Measurements from ENCODE around the gene RASGRF2.
A peak's percentile ranks its signal among the peaks of the same experiment; 100 is the strongest.

Gene RASGRF2

DNA sequence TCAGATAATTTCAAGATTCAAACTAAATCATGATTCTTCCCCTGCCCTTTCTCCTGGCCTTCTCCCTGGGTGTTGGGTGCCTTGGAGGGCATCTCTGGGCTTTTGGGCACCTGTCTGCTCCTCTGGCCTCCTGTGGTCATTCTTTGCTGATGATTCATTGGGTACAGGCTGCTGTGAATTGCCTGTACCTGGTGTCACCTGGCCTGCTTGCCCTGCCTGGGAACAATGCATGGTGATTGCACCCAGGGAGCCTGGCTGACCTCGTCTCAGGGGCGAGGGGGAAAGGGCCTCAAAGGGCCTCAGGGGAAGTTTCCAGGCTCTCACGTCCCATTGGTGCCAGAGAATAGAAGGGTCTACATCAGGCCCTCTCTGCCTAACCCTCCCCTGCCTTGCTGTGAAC is 252.9 kb downstream of the RASGRF2 start:
- TF ChIP-seq TCF12 (IDR thresholded peaks at IDR 0.05; ENCODE audit: low read depth), result 0 out of 2 replicates have a peak, but pooled peaks have one; percentile 31
- TF ChIP-seq EGR1 (IDR thresholded peaks at IDR 0.05), result no peak
- TF ChIP-seq FOXM1 (IDR thresholded peaks at IDR 0.05; ENCODE audit: borderline replicate concordance, low read depth), result no peak
- no peak for TF ChIP-seq ZBTB7A (IDR thresholded peaks at IDR 0.05; ENCODE audit: low read depth)
- TF ChIP-seq, protein P1, sequence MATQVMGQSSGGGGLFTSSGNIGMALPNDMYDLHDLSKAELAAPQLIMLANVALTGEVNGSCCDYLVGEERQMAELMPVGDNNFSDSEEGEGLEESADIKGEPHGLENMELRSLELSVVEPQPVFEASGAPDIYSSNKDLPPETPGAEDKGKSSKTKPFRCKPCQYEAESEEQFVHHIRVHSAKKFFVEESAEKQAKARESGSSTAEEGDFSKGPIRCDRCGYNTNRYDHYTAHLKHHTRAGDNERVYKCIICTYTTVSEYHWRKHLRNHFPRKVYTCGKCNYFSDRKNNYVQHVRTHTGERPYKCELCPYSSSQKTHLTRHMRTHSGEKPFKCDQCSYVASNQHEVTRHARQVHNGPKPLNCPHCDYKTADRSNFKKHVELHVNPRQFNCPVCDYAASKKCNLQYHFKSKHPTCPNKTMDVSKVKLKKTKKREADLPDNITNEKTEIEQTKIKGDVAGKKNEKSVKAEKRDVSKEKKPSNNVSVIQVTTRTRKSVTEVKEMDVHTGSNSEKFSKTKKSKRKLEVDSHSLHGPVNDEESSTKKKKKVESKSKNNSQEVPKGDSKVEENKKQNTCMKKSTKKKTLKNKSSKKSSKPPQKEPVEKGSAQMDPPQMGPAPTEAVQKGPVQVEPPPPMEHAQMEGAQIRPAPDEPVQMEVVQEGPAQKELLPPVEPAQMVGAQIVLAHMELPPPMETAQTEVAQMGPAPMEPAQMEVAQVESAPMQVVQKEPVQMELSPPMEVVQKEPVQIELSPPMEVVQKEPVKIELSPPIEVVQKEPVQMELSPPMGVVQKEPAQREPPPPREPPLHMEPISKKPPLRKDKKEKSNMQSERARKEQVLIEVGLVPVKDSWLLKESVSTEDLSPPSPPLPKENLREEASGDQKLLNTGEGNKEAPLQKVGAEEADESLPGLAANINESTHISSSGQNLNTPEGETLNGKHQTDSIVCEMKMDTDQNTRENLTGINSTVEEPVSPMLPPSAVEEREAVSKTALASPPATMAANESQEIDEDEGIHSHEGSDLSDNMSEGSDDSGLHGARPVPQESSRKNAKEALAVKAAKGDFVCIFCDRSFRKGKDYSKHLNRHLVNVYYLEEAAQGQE (IDR thresholded peaks at IDR 0.05; ENCODE audit: low read depth), result no peak

DNA sequence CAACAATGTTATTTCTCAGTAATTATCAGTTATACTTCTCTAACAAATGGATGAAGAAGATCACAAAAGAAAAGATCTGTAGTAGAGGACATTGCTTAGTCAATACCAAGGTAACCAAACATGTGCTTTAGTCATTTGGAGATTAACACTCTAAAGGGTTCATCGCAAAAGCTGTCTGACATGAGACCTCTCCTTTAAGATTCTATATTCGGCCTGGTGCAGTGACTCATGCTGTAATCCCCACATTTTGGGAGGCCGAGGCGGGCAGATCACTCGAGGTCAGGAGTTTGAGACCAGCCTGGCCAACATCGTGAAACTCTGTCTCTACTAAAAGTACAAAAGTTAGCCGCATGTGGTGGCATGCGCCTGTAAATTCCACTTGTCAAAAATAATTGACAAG is 254.7 kb downstream of the RASGRF2 start:
- no peak for TF ChIP-seq FOXM1 (IDR thresholded peaks at IDR 0.05; ENCODE audit: borderline replicate concordance, low read depth)
- TF ChIP-seq, protein P2, sequence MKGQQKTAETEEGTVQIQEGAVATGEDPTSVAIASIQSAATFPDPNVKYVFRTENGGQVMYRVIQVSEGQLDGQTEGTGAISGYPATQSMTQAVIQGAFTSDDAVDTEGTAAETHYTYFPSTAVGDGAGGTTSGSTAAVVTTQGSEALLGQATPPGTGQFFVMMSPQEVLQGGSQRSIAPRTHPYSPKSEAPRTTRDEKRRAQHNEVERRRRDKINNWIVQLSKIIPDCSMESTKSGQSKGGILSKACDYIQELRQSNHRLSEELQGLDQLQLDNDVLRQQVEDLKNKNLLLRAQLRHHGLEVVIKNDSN (IDR thresholded peaks at IDR 0.05), result no peak
- TF ChIP-seq CREB1 (IDR thresholded peaks at IDR 0.05; ENCODE audit: low read depth), result no peak
- TF ChIP-seq ZBTB7A (IDR thresholded peaks at IDR 0.05; ENCODE audit: low read depth), result no peak
- no peak for TF ChIP-seq YY1 (IDR thresholded peaks at IDR 0.05; ENCODE audit: low read depth)
- no peak for TF ChIP-seq CEBPB (IDR thresholded peaks at IDR 0.05)
- no peak for TF ChIP-seq NFIC (IDR thresholded peaks at IDR 0.05)
- TF ChIP-seq, protein P1 (IDR thresholded peaks at IDR 0.05; ENCODE audit: low read depth), result no peak
- no peak for TF ChIP-seq TCF12 (IDR thresholded peaks at IDR 0.05; ENCODE audit: low read depth)
- TF ChIP-seq EGR1 (IDR thresholded peaks at IDR 0.05), result no peak
- no peak for TF ChIP-seq EP300 (IDR thresholded peaks at IDR 0.05; ENCODE audit: borderline replicate concordance)
- TF ChIP-seq, protein P3, sequence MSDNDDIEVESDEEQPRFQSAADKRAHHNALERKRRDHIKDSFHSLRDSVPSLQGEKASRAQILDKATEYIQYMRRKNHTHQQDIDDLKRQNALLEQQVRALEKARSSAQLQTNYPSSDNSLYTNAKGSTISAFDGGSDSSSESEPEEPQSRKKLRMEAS (IDR thresholded peaks at IDR 0.05), result no peak
- no peak for TF ChIP-seq TEAD4 (IDR thresholded peaks at IDR 0.05)
- TF ChIP-seq RAD21 (IDR thresholded peaks at IDR 0.05; ENCODE audit: low read depth), result no peak

DNA sequence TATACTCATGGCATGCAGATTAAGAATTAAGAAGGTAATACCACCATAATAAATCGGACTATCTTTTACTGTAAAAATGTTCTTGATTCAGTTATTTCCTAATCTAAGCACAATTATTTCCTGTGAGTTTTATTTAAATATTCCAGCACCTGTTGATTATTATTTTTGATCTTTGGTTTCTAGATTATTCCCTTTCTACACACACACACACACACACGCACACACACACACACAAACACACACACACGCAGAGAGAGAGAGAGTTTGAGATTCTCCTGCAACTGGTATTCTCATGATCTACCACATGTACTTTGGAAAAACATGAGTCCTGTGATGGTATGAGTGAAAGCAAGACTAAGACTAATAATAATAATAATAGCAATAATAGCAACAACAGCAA is 256.0 kb downstream of the RASGRF2 start:
- TF ChIP-seq, protein P3 (IDR thresholded peaks at IDR 0.05), result no peak
- TF ChIP-seq, protein P2 (IDR thresholded peaks at IDR 0.05), result no peak
- no peak for TF ChIP-seq TCF12 (IDR thresholded peaks at IDR 0.05; ENCODE audit: low read depth)

GRCh38 chr5:81219389-81219788 is 259.2 kb downstream of the RASGRF2 start:
- TF ChIP-seq, protein P1 (IDR thresholded peaks at IDR 0.05; ENCODE audit: low read depth), result no peak
- TF ChIP-seq RAD21 (IDR thresholded peaks at IDR 0.05; ENCODE audit: low read depth) (no peak), TEAD4 (IDR thresholded peaks at IDR 0.05) (no peak), TAF1 (IDR thresholded peaks at IDR 0.05; ENCODE audit: low read depth) (no peak), EGR1 (IDR thresholded peaks at IDR 0.05) (no peak), YY1 (IDR thresholded peaks at IDR 0.05; ENCODE audit: low read depth) (no peak), CEBPB (IDR thresholded peaks at IDR 0.05) (no peak), EP300 (IDR thresholded peaks at IDR 0.05; ENCODE audit: borderline replicate concordance) (no peak), ZBTB7A (IDR thresholded peaks at IDR 0.05; ENCODE audit: low read depth) (no peak), FOXM1 (IDR thresholded peaks at IDR 0.05; ENCODE audit: borderline replicate concordance, low read depth) (no peak), NFIC (IDR thresholded peaks at IDR 0.05) (no peak), CREB1 (IDR thresholded peaks at IDR 0.05; ENCODE audit: low read depth) (no peak), TCF12 (IDR thresholded peaks at IDR 0.05; ENCODE audit: low read depth) (no peak)
- TF ChIP-seq, protein P2 (IDR thresholded peaks at IDR 0.05), result no peak
- TF ChIP-seq, protein P3 (IDR thresholded peaks at IDR 0.05), result no peak

Measured in Ishikawa (cell line).